Stimulated activated CD8-positive, alpha-beta memory T cell treated with anti-CD3 and anti-CD28 coated beads, Interleukin-12 subunit alpha, Interleukin-12 subunit beta, amount 100 ng/mL, for 24 hours (primary cell): ENCODE data around the gene SLC35G6.
"Not testable (repeated sequence)": the region's sequence is repeated elsewhere in the genome, so short reads cannot be mapped to it uniquely, and the experiment has no call there.

Experiments
- DNase-seq: peaks from one replicate; pipeline ENCODE4 v3.0.0-alpha.2; 2020; ENCODE audit errors: extremely low read depth

Gene SLC35G6

DNA sequence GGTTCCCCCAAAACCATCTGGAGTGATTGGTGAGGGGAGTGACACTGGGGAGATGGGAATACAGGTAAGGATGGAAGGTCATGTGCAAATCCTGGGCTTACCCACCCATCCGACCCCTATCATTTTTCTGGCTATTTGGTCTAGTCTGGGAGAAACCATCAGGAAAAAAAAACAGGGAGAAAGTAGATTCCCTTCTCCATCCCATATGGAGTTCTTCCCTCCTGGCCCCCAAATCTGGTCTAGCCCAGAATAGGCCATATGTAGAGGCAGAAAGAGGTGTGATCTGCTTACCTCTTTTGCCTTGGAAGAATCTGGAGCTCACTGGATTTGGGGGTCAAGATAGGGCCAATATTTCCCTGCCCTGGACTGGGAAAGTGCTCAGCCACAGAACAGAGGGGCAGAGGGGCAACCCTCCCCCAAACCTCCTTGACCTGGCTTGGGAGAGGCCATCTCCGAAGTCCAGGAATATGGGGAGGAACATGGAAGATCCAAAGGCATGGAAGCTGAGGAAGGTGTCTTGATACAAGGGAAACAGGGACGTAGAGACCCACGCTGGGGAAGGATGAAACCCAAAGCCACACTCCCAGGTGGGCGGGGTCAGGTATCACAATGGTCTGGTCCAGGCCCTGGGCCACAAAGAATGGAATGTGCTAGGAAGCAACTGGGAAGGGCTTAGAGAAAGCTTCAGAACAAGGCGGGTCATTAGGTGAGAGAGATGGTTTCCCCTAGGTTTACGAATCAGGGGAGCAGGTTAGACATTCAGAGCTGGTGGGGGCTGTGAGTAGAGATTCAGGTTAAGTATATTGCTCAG lies 20.2 kb upstream of the SLC35G6 start:
- no peak for DNase-seq

DNA sequence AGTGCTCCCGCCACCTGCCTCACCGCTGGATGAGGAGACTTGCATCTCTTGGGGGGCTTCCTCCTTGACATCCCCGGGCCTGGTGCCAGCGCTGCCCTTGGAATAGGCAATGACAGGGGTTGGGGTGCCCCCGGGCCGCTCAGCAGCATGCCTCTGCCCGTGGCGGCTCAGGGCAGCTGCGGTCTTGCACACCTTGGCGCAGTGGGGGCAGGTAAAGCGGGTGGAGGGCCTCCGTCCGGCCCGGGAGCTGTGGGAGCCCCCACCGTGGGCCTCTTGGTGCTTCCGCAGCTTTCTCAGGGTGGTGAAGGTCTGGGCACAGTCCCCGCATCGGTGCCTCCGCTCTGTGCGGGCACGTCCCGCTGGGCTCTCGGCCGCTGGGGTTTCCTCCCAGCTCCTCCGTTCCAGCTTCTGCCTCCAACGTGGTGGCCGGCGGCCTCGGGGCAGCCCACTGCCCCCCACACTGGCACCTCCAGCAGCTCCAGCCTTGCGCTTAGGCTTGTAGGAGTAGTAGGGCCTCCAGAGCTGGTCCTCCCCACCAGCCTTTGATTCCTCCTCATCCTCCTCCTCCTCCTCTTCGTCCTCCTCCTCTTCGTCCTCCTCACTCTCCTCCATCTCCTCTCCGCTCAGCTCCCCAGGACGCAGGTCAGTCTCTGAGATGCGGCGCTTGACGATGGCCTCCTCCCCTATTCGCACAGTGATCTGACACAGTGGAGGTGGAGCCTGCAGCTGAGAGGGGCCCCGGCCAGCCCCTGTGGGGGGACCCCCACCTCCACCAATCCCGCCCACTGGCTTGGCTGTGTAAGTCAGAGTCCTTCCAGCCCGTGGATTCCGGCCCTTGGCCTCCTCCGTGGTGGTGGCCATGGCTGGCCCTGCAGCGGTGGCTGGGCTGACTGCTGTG lies 18.5 kb upstream of the SLC35G6 start:
- no peak for DNase-seq

DNA sequence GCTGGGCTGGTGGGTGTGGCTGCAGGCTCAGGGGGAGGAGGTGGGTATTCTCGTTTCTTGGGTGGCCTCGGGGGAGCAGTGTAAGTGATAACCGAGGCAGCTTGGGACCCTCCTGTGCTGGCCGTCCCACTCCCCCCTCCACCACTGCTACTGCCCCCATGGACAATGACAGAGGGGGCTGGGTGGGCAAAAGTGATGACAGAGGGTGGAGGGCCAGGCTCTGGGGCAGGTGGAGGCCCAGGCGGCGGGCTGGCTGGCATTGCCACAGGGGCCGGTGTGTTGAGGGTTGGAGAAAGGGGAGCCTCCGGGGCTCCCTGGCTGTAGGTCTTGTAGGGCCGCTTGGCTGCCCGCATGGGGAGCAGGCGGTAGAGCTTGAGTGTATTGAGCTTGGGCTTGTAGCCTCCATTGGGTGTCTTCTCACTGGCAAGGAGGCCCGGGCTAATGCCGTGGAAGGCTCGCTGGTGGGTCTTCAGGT lies 17.8 kb upstream of the SLC35G6 start:
- DNase-seq, result no peak

DNA sequence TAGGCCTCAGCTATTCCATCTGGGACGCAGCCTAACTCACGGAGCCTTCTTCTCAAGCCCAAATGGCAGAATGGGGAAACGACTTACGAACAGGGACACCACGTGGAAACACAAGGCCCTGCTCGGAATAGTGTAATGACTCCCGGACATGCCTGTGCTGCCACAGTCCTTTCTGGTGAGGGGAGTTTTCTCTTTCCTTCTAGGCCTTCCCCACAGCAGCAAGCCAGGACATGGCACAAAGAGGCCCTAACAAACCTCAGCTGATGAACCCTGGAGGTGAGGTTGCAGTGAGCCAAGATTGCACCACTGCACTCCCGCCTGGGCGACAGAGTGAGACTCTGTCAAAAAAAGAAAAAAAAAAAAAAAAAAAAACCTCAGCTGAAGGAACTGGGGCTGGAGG lies 17.2 kb upstream of the SLC35G6 start:
- DNase-seq, result no peak

DNA sequence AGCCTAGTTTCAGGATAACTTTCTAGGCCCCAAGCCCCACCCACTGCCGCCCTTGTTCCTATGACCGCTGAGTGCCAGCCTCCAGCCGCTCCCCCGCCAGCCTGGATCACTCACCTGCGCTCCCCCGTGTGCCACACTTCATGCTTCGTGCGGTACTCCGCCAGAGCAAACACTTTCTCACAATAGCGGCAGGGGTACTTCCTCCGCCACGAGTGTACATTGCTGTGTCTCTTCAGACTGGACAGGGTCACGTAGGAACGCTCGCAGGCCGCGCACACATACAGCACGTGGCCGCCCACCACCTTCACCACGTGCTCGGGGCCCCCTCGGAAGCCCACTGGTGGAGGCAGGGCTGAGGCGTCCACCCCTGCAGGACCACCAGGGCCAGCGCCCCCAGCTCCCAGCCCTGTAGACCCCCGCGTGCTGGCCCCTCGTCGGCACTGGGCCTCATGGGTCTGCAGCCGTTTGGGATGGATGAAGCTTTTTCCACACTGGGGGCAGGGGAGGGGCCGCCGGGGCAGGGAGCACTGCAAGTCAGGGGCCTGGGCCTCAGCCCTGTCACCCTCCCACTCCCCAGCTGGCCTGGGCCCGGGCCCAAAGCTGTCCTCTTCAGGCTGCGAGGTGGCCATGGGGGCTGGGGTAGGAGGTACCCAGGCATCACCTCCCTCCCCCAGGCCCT lies 15.5 kb upstream of the SLC35G6 start:
- DNase-seq, result no peak

DNA sequence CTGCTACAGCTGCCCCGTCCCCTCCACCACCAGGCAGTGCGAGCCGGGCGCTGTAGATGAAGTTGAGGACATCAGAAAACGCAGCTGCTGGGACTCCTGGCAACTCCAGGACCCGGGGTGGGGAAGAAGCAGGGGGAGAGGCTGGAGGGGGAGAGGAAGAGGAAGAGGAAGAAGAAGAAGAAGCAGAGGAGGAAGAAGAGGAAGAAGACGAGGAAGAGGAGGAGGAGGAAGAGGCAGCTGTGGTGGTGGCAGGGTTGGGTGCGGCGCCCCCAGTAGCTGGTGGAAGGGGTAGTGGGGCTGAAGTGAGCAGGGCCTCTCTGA lies 15.0 kb upstream of the SLC35G6 start:
- DNase-seq, result no peak

DNA sequence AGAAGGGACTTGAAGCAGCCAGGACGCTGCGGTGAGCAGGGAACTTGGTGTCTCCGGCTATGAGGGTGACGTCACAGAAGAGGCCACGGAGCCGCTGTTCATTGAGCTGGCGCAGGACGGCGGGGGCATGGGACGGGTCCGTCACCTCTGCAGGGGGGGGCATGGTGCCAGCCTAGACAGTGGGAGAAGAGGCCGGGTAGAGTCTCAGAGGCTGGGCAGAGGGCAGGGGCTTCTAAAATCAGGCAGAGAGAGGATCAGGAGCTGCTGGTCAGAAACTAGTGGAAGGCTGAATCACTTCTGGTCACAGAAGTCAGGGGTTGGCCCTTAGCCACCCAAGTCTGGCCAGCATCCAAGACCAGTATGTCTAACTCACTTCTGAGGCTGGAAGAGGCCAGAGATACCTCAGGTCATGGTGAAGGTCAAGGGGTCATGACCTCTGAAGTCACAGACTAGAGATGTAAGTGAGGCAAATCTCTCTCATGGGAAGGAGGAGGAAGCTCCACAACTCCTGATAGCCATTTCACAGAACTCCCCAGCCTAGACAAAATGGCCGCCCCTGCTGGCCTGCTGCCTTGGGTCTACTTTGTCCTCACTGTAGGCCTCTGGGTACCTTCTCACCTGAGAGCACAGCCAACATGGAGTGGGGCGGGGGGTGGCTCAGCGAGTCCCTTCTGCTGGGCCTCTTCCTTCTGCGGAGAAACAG lies 14.5 kb upstream of the SLC35G6 start:
- no peak for DNase-seq

DNA sequence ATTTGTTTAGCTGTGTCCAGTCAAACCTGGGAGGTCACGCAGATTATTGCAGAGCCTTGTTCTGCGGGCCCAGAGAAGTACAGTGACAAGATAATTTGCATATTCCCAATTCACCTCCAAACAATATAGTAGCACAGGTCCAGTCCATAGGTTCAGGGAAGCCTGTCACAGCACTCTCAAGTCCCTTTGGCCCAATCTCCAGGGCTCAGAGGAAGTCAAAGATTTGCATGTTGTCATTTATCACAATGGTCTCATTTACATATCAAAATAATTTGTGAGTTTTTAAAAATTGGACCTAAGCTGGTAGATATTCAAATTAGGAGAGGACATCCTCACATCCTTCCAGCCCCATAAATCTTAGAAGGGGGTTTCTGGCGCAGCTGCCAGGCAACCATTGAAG lies 13.7 kb upstream of the SLC35G6 start:
- no peak for DNase-seq

DNA sequence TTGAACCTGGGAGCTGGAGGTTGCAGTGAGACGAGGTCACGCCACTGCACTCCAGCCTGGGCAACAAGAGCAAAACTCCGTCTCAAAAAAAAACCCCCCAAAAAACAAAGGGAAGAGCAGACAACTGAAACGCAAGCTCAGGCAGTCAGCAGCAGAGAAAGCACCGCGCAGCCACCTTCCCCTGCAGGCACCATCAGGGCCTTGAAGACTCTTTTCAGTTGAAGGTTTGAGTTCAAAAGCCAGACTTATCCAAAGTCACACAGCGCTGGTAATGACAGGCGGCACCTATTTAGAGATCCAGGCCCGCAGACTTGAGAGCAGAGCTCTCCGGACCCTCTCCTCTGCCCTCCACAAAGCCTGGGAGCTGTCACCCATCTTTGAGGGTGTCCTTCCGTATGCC lies 13.0 kb upstream of the SLC35G6 start:
- no peak for DNase-seq

DNA sequence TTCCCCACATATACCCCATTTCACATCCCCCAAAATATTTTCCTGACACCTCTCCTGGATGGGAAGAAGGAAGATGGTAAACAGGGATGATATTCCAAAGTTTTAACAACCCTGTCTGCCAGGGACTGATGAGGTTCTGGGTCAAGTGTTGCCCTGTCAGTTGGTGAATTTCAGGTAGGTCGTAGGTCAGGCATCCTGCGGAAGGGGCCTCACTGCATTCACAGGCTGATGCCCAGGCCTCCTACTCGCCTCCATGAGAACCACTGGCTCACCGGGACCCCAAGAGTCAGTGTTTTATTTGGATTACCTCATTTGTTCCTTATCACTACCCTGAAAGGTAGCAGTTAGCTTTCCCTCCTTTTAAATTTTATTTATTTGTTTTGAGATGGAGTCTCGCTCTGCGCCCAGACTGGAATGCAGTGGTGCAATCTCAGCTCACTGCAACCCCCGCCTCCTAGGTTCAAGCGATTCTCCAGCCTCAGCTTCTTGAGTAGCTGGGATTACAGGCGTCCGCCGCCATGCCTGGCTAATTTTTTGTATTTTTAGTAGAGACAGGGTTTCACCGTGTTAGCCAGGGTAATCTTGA lies 12.3 kb upstream of the SLC35G6 start:
- no peak for DNase-seq

DNA sequence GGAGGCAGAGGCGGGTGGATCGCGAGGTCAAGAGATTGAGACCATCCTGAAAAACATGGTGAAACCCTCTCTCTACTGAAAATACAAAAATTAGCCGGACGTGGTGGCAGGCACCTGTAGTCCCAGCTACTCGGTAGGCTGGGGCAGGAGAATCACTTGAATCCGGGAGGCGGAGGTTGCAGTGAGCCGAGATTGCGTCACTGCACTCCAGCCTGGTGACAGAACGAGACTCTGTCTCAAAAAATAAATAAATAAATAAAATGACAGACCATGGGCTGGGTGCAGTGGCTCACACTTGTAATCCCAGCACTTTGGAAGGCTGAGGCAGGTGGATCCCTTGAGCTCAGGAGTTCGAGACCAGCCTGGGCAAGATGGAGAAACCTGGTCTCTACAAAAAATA lies 11.4 kb upstream of the SLC35G6 start:
- DNase-seq, result not testable (repeated sequence)

DNA sequence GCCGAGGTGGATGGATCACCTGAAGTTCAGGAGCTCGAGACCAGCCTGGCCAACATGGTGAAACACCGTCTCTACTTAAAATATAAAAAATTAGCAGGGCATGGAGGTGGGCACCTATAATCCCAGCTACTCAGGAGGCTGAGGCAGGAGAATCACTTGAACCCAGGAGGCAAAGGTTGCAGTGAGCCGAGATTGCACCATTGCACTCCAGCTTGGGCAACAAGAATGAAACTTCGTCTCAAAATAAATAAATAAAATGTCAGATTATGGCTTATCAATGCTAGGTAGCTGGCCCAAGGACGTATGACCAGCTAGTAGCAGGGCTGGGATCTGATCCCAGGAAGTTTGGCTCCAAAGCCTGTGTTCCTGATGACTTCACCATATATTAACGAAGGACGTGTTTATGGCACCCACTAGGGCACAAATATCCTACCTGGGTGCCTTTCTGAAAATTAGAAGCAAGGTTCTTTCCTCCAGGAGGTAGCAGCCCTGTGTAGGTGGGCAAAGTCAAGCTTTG lies 10.7 kb upstream of the SLC35G6 start:
- DNase-seq, result not testable (repeated sequence)

DNA sequence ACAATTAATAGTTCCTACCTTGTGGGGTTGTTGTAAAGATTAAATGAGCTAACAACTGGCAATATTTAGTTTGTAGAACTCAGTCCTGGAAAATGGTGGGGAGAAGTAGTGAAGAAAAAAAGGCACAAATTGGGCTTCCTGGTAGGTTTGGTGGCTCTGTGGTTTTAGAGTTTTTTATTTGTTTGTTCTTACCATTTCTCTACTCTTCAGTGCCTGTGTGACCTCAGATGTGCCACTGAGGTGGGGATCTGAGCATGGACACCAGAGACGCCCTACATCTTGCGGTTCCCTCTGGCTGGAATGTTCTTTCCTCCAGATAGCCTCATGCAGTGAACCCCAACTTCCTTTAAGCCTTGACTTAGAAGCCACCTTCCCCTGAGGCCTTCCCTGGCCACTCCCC lies 9.5 kb upstream of the SLC35G6 start:
- DNase-seq, result no peak

DNA sequence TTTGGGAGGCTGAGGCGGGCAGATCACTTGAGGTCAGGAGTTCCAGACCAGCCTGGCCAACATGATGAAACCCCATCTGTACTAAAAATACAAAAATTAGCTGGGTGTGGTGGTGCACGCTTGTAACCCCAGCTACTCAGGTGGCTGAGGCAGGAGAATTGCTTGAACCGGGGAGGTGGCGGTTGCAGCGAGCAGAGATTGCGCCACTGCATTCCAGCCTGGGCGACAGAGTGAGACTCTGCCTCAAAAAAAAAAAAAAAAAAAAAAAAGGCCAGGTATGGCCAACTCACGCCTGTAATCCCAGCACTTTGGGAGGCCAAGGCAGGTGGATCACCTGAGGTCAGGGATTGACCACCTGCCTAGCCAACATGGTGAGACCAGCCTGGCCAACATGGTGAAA lies 6.5 kb upstream of the SLC35G6 start:
- not testable (repeated sequence) for DNase-seq

DNA sequence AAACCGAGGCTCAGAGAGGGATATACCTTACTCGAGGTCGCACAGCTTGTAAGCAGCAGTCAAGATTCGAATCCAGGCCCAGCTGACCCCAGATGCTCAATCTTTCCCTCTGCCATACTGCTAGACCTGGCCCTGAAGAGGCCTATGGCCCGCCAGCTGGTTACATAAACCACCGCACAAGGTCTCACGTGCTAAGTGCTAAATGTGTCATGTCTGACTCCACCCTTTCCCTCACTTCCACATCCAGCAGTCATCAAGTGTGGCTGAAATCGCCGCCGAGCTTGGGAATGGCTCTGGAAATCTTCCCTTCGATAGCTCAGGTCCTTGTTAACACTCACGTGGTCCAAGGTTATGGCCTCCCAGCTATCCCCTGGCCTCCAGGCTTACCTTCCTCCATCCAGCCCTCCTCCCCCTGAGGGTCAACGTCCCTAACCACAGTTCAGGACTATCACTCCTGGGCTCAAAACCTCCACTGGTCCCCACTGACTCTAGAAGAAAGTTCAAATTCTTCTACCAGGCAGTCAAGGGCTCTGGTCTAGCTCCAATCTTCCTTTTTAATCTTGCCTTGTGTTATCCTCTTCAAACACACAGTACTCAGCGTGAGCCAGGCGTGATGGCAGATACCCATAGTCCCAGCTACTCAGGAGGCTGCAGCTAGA lies 5.4 kb upstream of the SLC35G6 start:
- no peak for DNase-seq

DNA sequence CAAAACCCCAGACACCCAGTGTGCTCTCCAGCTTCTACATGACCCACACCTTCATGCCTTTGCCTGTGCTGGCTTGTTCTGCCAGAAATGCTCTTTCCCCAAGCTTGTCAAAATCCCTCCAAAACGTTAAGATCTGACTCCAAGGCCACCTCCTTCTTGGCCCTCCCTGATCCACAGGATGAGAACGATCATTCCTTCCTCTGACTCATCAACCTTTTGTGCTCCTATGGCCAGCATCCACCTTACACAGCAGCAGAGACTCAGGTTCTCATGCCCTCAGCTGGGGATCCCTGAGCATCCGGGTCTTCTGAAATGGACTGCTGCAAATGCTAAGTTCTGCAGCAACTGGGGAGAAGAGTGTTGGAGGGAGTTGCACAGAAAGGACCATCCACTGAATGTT lies 4.8 kb upstream of the SLC35G6 start:
- DNase-seq, result no peak

DNA sequence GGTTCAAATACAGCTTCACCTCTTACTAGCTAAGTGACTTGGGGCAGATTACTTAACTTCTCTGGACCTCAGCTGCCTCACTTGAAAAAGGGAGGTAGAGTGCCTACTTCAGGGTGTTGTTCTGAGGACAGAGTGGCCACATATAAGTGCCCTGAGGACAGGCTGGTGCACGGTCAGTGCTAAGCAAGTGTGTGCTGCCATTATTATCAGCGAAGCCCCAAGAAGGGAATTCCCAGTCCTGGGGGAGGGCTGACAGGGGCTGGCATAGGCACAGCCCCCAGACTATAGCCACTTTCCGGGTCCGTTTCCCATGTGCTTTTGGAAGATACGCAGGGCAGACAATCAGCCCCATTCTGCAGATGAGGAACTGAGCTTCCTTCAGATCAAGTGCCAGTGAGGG lies 4.3 kb upstream of the SLC35G6 start:
- no peak for DNase-seq

DNA sequence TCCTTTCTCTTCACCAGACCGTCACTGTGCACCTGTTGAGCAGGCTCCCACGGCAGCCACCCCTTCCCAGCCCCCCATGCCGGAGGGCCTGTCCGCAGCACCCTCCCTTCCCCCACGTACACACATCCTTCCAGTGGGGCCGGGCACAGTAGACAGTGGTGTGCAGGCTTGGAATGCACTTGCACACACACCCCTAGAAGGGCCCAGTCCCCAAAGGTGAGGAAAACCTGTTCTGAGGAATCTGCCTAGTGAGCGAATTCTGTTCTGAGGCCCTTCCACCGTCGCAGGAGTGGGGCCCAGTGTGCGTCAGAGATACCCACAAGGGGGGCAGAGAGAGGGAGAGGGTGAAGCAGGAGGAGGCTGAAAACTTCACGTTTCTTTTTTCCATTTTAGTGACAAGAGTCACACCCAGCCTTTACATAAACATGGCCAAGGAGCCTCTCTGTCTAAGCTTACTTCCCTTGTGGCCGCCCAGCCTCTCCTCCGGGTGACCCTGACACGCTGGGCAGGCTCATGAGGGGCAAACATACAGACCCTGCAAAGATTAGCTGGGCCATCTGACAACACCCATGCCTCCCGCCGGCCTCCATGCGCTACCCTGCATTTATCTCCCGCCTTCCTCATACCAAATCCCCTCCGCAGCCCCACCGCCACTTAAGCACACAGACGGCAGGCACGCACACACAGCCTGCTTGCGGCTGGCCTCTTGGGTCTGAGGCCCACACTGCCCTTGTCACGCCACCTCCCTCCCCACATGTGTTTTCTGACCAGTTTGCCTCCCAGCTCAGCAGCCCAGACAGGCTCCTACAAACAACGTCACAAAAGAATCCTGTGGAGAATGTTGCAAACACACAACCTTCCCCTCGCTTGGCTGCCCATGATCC lies 3.6 kb upstream of the SLC35G6 start:
- no peak for DNase-seq
